Measurements from ENCODE around the gene JMJD8.

DNA sequence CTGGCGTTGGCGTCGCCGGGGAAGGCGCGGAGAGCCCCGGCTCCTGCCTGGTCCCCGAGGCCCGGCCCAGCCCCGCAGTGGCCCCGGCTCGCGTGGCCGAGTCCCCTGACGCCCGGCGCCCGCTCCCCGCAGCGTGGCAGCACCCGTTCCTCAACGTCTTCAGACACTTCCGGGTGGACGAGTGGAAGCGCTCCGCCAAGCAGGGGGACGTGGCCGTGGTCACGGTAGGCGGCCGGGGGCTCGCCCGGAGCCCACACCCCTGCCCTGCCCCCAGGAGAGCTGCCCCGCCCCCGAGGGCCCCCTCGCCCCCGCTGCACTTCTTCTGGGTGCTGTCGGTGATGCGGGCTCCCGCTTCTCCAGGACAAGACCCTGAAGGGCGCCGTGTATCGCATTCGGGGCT, 34.5 kb downstream of the JMJD8 start:
- TF ChIP-seq EZH2phosphoT487 (IDR thresholded peaks at IDR 0.05; ENCODE audit: unreplicated experiment) (no peak), CREB1 (CRISPR knock-in tag; IDR thresholded peaks at IDR 0.05; ENCODE audit: low read depth) (no peak), EZH2 (IDR thresholded peaks at IDR 0.05; ENCODE audit: low read depth, unreplicated experiment) (no peak)
- TF ChIP-seq, protein P1, sequence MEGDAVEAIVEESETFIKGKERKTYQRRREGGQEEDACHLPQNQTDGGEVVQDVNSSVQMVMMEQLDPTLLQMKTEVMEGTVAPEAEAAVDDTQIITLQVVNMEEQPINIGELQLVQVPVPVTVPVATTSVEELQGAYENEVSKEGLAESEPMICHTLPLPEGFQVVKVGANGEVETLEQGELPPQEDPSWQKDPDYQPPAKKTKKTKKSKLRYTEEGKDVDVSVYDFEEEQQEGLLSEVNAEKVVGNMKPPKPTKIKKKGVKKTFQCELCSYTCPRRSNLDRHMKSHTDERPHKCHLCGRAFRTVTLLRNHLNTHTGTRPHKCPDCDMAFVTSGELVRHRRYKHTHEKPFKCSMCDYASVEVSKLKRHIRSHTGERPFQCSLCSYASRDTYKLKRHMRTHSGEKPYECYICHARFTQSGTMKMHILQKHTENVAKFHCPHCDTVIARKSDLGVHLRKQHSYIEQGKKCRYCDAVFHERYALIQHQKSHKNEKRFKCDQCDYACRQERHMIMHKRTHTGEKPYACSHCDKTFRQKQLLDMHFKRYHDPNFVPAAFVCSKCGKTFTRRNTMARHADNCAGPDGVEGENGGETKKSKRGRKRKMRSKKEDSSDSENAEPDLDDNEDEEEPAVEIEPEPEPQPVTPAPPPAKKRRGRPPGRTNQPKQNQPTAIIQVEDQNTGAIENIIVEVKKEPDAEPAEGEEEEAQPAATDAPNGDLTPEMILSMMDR (conservative IDR thresholded peaks at IDR 0.05; ENCODE audit: low read depth in 2 of 2), result no peak
- TF ChIP-seq, protein P2, sequence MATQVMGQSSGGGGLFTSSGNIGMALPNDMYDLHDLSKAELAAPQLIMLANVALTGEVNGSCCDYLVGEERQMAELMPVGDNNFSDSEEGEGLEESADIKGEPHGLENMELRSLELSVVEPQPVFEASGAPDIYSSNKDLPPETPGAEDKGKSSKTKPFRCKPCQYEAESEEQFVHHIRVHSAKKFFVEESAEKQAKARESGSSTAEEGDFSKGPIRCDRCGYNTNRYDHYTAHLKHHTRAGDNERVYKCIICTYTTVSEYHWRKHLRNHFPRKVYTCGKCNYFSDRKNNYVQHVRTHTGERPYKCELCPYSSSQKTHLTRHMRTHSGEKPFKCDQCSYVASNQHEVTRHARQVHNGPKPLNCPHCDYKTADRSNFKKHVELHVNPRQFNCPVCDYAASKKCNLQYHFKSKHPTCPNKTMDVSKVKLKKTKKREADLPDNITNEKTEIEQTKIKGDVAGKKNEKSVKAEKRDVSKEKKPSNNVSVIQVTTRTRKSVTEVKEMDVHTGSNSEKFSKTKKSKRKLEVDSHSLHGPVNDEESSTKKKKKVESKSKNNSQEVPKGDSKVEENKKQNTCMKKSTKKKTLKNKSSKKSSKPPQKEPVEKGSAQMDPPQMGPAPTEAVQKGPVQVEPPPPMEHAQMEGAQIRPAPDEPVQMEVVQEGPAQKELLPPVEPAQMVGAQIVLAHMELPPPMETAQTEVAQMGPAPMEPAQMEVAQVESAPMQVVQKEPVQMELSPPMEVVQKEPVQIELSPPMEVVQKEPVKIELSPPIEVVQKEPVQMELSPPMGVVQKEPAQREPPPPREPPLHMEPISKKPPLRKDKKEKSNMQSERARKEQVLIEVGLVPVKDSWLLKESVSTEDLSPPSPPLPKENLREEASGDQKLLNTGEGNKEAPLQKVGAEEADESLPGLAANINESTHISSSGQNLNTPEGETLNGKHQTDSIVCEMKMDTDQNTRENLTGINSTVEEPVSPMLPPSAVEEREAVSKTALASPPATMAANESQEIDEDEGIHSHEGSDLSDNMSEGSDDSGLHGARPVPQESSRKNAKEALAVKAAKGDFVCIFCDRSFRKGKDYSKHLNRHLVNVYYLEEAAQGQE (IDR thresholded peaks at IDR 0.05; ENCODE audit: unreplicated experiment), result no peak
